Testis (tissue), 3 donors: ENCODE data around the gene AP5S1. TPM values are rescaled to one million over a fixed set of nuclear protein-coding genes. Genes with fewer than 3 reads are reported as not detected.
A peak's percentile ranks its signal among the peaks of the same experiment; 100 is the strongest.

Source experiments
- DNase-seq: peaks from one replicate; pipeline ENCODE4 v3.0.0-alpha.2; 2019
- H3K27ac ChIP-seq, 2 donors: fragments of 200-600 bp; sonication (generic); one replicate each; pipeline ENCODE4 v1.5.1; 2019
- H3K27me3 ChIP-seq: fragments of 200-600 bp; sonication (generic); one replicate; pipeline ENCODE4 v1.5.1; 2019
- H3K36me3 ChIP-seq: fragments of 200-600 bp; sonication (generic); one replicate; pipeline ENCODE4 v1.5.1; 2017; ENCODE audit warnings: low read depth; ENCODE audit errors: missing control alignments
- H3K4me1 ChIP-seq: fragments of 200-600 bp; sonication (generic); one replicate; pipeline ENCODE4 v1.5.1; 2019
- H3K4me3 ChIP-seq, 2 donors: fragments of 200-600 bp; sonication (generic); one replicate each; pipeline ENCODE4 v1.5.1; 2017 to 2019
- H3K9me3 ChIP-seq: fragments of 200-600 bp; sonication (generic); one replicate; pipeline ENCODE4 v1.5.1; 2017
- CTCF ChIP-seq, 3 experiments: fragments of 450-650 bp in 2 of 3; fragments of 200-600 bp in 1 of 3; sonication (generic) in 1 of 3; IDR thresholded peaks; one replicate each; pipeline ENCODE4 v1.5.1; 2016 to 2019; ENCODE audit warnings: antibody characterized with exemption in 3 of 3, mild to moderate bottlenecking in 2 of 3, moderate library complexity in 1 of 3
- POLR2A ChIP-seq: fragments of 450-650 bp; IDR thresholded peaks from one replicate; pipeline ENCODE4 v1.6.1; 2017; ENCODE audit warnings: antibody characterized with exemption, mild to moderate bottlenecking, moderate library complexity
- WGBS, 2 donors: methylation state at CpG; one replicate each; pipeline ENCODE4 v1.1.5; 2018; 5-methylcytosine and 5-hydroxymethylcytosine counted together
- intact Hi-C: fragments of 100-400 bp; cut with DNase I; formaldehyde crosslinking; loops from one replicate; pipeline ENCODE4 v1.15.1; 2023; ENCODE audit warnings: low total_unique reads
- polyA plus RNA-seq: library from polyadenylated mRNA; stranded (reverse); fragments of 350-450 nt; fragmentation: Illumina TruSeq; extraction: RNeasy Lipid Tissue Mini Kit (QIAGEN cat#74804); gene quantifications from one replicate; pipeline ENCODE4 v1.2.3, GENCODE V29; 2014; ENCODE audit warnings: low read depth, low replicate concordance; ENCODE audit not compliant: insufficient read depth
- total RNA-seq, 2 donors: library from RNA; depleted of rRNA; stranded (reverse); fragments of >200 nt; gene quantifications; one replicate each; pipeline ENCODE4 v1.2.3, GENCODE V29; 2016

AP5S1 gene
- total and polyA plus RNA-seq, 3 donors from 2014 or later = 25.9 to 26.6 (median 26.0) TPM

- 88% methylated on average over 11 of the region's 11 CpGs; no CpG with 5 or more reads in 1 of the 2 donors for WGBS, 2 donors
- TF ChIP-seq POLR2A (no peak), CTCF (IDR thresholded peaks at IDR 0.05) (no peak)
- H3K27ac ChIP-seq = no peak overlapping the region
- H3K4me3 ChIP-seq = no peak overlapping the region
- H3K4me1 ChIP-seq = peaks cover 24% of the 10 kb centered on the region
- H3K36me3 ChIP-seq = no peaks in the 10 kb centered on the region
- H3K27me3 ChIP-seq = no peaks in the 10 kb centered on the region
- H3K9me3 ChIP-seq = no peaks in the 10 kb centered on the region
- no peak for DNase-seq
- intact Hi-C loops = no loop called here
These were observed 15.6 kb upstream of the AP5S1 start for GRCh38 chr20:3804781-3805180.

- Histone ChIP-seq H3K27ac (peak overlapping the region; percentile 85 to 91), H3K27me3 (no peaks in the 10 kb centered on the region), H3K4me3 (no peak overlapping the region), H3K4me1 (peaks cover 47% of the 10 kb centered on the region), H3K9me3 (no peaks in the 10 kb centered on the region), H3K36me3 (no peaks in the 10 kb centered on the region)
- TF ChIP-seq CTCF (IDR thresholded peaks at IDR 0.05) (no peak), POLR2A (no peak)
- intact Hi-C loops = no loop called here
- 87 to 92% methylated on average over 3 of the region's 3 CpGs for WGBS, 2 donors
- no peak for DNase-seq
These were observed 11.8 kb upstream of the AP5S1 start for GRCh38 chr20:3808544-3808943.

GRCh38 chr20:3811467-3812258 is 8.7 kb upstream of the AP5S1 start:
- intact Hi-C loops = no loop called here
- WGBS, 2 donors = 24 to 29% methylated on average over 20 of the region's 20 CpGs
- no peak for TF ChIP-seq POLR2A
- TF ChIP-seq CTCF (IDR thresholded peaks at IDR 0.05) = no peak
- H3K27ac ChIP-seq = peak overlapping the region; percentile 90 to 92
- peak; percentile 97 for DNase-seq
- no peaks in the 10 kb centered on the region for H3K9me3 ChIP-seq
- H3K36me3 ChIP-seq = no peaks in the 10 kb centered on the region
- H3K4me1 ChIP-seq = peaks cover 40% of the 10 kb centered on the region
- peak overlapping the region in 1 of 2 donors; percentile 54 for H3K4me3 ChIP-seq
- no peaks in the 10 kb centered on the region for H3K27me3 ChIP-seq

- Histone ChIP-seq H3K36me3 (no peaks in the 10 kb centered on the region), H3K9me3 (no peaks in the 10 kb centered on the region), H3K27ac (peak overlapping the region; percentile 90 to 92), H3K27me3 (no peaks in the 10 kb centered on the region), H3K4me3 (no peak overlapping the region), H3K4me1 (peaks cover 34% of the 10 kb centered on the region)
- no peak for TF ChIP-seq CTCF (IDR thresholded peaks at IDR 0.05)
- TF ChIP-seq POLR2A = no peak
- intact Hi-C loops = no loop called here
- WGBS, 2 donors = 95 to 96% methylated on average over 9 of the region's 9 CpGs
- DNase-seq = no peak
These were observed 8.1 kb upstream of the AP5S1 start for GRCh38 chr20:3812259-3812681.
